ENCODE results near the gene IPO4.

Gene IPO4

GRCh38 chr14:24172871-24173281, 15.7 kb downstream of the IPO4 start:
- Histone ChIP-seq H3K9me3 (ENCODE audit: control insufficient read depth in 5 of 5, low read length in 5 of 5) (no peaks in the 10 kb centered on the region), H3K27ac (ENCODE audit: low read depth, low read length) (no peak overlapping the region), H3K4me1 (ENCODE audit: control insufficient read depth in 5 of 5, insufficient read depth in 5 of 5, low read length in 5 of 5) (peaks cover 0 to 11% (median 5%) of the 10 kb centered on the region in 5 donors), H3K9ac (ENCODE audit: low read length in 5 of 5) (no peak overlapping the region), H3K27me3 (ENCODE audit: control insufficient read depth in 5 of 5, insufficient read depth in 4 of 5, low read length in 5 of 5) (no peaks in the 10 kb centered on the region), H3K36me3 (ENCODE audit: control insufficient read depth in 5 of 5, insufficient read depth in 5 of 5, low read length in 5 of 5) (peaks cover 2 to 61% (median 36%) of the 10 kb centered on the region in 5 donors), H3K4me3 (ENCODE audit: low read depth in 1 of 5, low read length in 5 of 5) (no peak overlapping the region)

GRCh38 chr14:24172261-24172860, 16.3 kb downstream of the IPO4 start:
- Histone ChIP-seq H3K4me3 (ENCODE audit: low read depth in 1 of 5, low read length in 5 of 5) (peak overlapping the region in 2 of 5 donors; percentile 22 to 50), H3K9me3 (ENCODE audit: control insufficient read depth in 5 of 5, low read length in 5 of 5) (no peaks in the 10 kb centered on the region), H3K27me3 (ENCODE audit: control insufficient read depth in 5 of 5, insufficient read depth in 4 of 5, low read length in 5 of 5) (no peaks in the 10 kb centered on the region), H3K36me3 (ENCODE audit: control insufficient read depth in 5 of 5, insufficient read depth in 5 of 5, low read length in 5 of 5) (peaks cover 2 to 59% (median 36%) of the 10 kb centered on the region in 5 donors), H3K4me1 (ENCODE audit: control insufficient read depth in 5 of 5, insufficient read depth in 5 of 5, low read length in 5 of 5) (peaks cover 0 to 11% (median 5%) of the 10 kb centered on the region in 5 donors), H3K27ac (ENCODE audit: low read depth, low read length) (no peak overlapping the region), H3K9ac (ENCODE audit: low read length in 5 of 5) (no peak overlapping the region)

GRCh38 chr14:24171422-24172260, 17.0 kb downstream of the IPO4 start, which contains the start of gene REC8:
Gene REC8, plus strand, starts transcription at chr14:24172080. Its CDS starts 473 bp downstream, at chr14:24172553.
- H3K36me3 ChIP-seq (ENCODE audit: control insufficient read depth in 5 of 5, insufficient read depth in 5 of 5, low read length in 5 of 5): peaks cover 2 to 58% (median 34%) of the 10 kb centered on the region in 5 donors
- H3K27ac ChIP-seq (ENCODE audit: low read depth, low read length): no peak within 1 kb of the TSS
- H3K4me1 ChIP-seq (ENCODE audit: control insufficient read depth in 5 of 5, insufficient read depth in 5 of 5, low read length in 5 of 5): peaks cover 0 to 11% (median 5%) of the 10 kb centered on the region in 5 donors
- H3K27me3 ChIP-seq (ENCODE audit: control insufficient read depth in 5 of 5, insufficient read depth in 4 of 5, low read length in 5 of 5): no peaks in the 10 kb centered on the region
- H3K9me3 ChIP-seq (ENCODE audit: control insufficient read depth in 5 of 5, low read length in 5 of 5): no peaks in the 10 kb centered on the region
- no peak within 1 kb of the TSS for H3K9ac ChIP-seq (ENCODE audit: low read length in 5 of 5)
- peak within 1 kb of the TSS in 3 of 5 donors; percentile 22 to 50 (median 43) for H3K4me3 ChIP-seq (ENCODE audit: low read depth in 1 of 5, low read length in 5 of 5)

DNA sequence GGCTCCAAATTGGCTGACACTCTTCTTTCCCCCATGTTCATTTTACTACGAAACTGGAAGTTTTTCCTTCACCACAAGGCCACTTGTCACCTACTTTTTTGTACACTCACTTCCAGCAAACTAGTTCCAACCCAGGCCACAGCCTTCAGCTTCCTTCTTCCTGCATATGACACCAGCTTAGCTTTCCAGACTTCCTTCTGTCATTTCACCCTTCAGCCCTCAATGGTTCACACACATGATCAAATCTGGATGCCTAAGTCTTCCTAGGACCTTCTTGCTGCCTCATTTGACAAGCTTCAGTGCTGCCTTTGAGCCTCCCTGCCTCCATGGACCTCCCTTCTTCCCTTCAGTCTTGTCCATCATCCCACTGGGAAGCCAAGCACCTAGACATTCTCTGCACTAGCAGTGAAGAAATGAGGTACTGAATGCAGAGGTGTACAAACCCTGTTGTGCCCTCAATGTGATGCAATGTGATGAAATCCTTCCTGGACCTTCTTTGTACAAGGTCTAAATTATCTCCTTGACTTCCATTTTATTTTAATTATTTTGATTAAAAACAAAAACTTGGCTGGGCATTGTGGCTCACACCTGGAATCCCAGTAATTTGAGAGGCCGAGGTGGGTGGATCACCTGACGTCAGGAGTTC, 21.0 kb downstream of the IPO4 start:
- Histone ChIP-seq H3K4me3 (ENCODE audit: low read depth in 1 of 5, low read length in 5 of 5) (no peak overlapping the region), H3K9ac (ENCODE audit: low read length in 5 of 5) (no peak overlapping the region), H3K4me1 (ENCODE audit: control insufficient read depth in 5 of 5, insufficient read depth in 5 of 5, low read length in 5 of 5) (peaks cover 2 to 19% (median 14%) of the 10 kb centered on the region in 5 donors), H3K9me3 (ENCODE audit: control insufficient read depth in 5 of 5, low read length in 5 of 5) (no peaks in the 10 kb centered on the region), H3K36me3 (ENCODE audit: control insufficient read depth in 5 of 5, insufficient read depth in 5 of 5, low read length in 5 of 5) (peaks cover 5 to 69% (median 58%) of the 10 kb centered on the region in 5 donors), H3K27ac (ENCODE audit: low read depth, low read length) (no peak overlapping the region), H3K27me3 (ENCODE audit: control insufficient read depth in 5 of 5, insufficient read depth in 4 of 5, low read length in 5 of 5) (no peaks in the 10 kb centered on the region)

- H3K27me3 ChIP-seq (ENCODE audit: control insufficient read depth in 5 of 5, insufficient read depth in 4 of 5, low read length in 5 of 5): no peaks in the 10 kb centered on the region
Measured at GRCh38 chr14:24165785-24166184, 22.8 kb downstream of the IPO4 start.

GRCh38 chr14:24164518-24164991, 24.1 kb downstream of the IPO4 start:
- peaks cover 9 to 31% (median 29%) of the 10 kb centered on the region in 5 donors for H3K4me1 ChIP-seq (ENCODE audit: control insufficient read depth in 5 of 5, insufficient read depth in 5 of 5, low read length in 5 of 5)
- no peak overlapping the region for H3K9ac ChIP-seq (ENCODE audit: low read length in 5 of 5)
- peaks cover 5 to 70% (median 63%) of the 10 kb centered on the region in 5 donors for H3K36me3 ChIP-seq (ENCODE audit: control insufficient read depth in 5 of 5, insufficient read depth in 5 of 5, low read length in 5 of 5)
- H3K4me3 ChIP-seq (ENCODE audit: low read depth in 1 of 5, low read length in 5 of 5): no peak overlapping the region
- no peaks in the 10 kb centered on the region for H3K9me3 ChIP-seq (ENCODE audit: control insufficient read depth in 5 of 5, low read length in 5 of 5)
- no peaks in the 10 kb centered on the region for H3K27me3 ChIP-seq (ENCODE audit: control insufficient read depth in 5 of 5, insufficient read depth in 4 of 5, low read length in 5 of 5)
- no peak overlapping the region for H3K27ac ChIP-seq (ENCODE audit: low read depth, low read length)

More at GRCh38 chr14:24165785-24166184, 22.8 kb downstream of the IPO4 start:
- H3K9me3 ChIP-seq (ENCODE audit: control insufficient read depth in 5 of 5, low read length in 5 of 5): no peaks in the 10 kb centered on the region
- H3K9ac ChIP-seq (ENCODE audit: low read length in 5 of 5): no peak overlapping the region
- H3K27ac ChIP-seq (ENCODE audit: low read depth, low read length): no peak overlapping the region
- no peak overlapping the region for H3K4me3 ChIP-seq (ENCODE audit: low read depth in 1 of 5, low read length in 5 of 5)
- peaks cover 5 to 65% (median 59%) of the 10 kb centered on the region in 5 donors for H3K36me3 ChIP-seq (ENCODE audit: control insufficient read depth in 5 of 5, insufficient read depth in 5 of 5, low read length in 5 of 5)
- peaks cover 9 to 25% (median 24%) of the 10 kb centered on the region in 5 donors for H3K4me1 ChIP-seq (ENCODE audit: control insufficient read depth in 5 of 5, insufficient read depth in 5 of 5, low read length in 5 of 5)

DNA sequence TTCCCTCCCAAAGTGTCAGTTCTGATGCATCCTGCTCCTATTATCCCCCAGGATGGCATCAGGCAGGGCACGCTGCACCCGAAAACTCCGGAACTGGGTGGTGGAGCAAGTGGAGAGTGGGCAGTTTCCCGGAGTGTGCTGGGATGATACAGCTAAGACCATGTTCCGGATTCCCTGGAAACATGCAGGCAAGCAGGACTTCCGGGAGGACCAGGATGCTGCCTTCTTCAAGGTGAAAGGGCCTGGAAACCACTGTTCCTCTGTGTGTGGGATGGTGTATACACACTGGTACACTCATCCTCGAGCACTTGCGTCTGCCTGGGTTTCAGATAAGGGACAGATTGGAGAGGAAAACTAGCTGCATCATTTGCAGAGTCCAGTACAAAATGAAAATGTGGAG, 26.5 kb downstream of the IPO4 start:
- Histone ChIP-seq H3K27ac (ENCODE audit: low read depth, low read length) (peak overlapping the region; percentile 93), H3K9ac (ENCODE audit: low read length in 5 of 5) (peak overlapping the region; percentile 74 to 97 (median 90)), H3K4me1 (ENCODE audit: control insufficient read depth in 5 of 5, insufficient read depth in 5 of 5, low read length in 5 of 5) (peaks cover 9 to 31% (median 29%) of the 10 kb centered on the region in 5 donors), H3K27me3 (ENCODE audit: control insufficient read depth in 5 of 5, insufficient read depth in 4 of 5, low read length in 5 of 5) (no peaks in the 10 kb centered on the region), H3K4me3 (ENCODE audit: low read depth in 1 of 5, low read length in 5 of 5) (peak overlapping the region; percentile 83 to 97 (median 91)), H3K9me3 (ENCODE audit: control insufficient read depth in 5 of 5, low read length in 5 of 5) (no peaks in the 10 kb centered on the region), H3K36me3 (ENCODE audit: control insufficient read depth in 5 of 5, insufficient read depth in 5 of 5, low read length in 5 of 5) (peaks cover 7 to 72% (median 66%) of the 10 kb centered on the region in 5 donors)

DNA sequence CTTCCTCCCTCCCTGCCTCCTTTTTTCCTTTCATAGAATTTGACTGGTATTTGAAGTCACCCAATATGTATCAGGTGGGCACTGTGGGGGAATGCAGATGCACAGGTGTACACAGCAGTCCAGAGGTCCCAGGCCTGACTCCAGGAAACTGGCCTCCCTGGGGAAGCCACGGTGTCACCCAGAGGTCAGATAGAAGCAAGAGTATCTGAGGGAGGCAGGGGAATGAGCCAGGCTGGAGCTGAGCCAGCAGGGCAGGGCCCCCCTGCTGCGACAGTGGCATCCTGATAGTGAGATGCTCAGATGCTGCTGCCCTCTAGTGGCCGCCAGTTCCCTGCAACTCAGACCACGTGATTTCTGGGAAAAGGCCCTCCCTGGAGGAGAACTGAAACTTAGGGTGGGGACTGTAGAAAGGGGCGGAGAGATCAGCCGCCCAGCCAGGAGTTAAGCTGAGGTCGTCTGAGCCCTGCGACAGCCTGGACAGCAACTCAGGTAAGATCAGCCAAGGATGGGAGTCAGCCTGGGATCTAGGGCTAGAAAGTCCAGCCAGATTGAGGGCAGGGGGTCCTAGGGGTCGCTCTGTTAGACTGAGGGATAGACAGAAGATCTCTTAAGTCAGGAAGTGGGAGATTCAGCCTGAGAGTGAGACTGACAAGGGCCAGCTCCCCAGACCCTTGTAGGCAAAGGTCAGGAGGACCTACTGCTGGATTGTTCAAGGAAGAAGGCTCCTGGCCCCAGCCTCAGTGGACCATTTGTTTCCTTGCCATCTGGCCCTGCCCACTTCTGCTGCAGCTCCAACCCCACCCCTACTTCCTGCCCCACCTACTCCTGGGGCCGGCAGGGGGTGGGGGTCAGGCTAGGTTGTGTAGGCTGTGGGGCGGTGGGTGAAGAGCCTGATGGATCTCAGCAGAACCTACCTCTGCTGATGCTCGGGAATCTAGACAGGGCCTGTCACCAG, 27.5 kb downstream of the IPO4 start, which contains the start of gene IRF9:
Gene IRF9 (plus strand): TSS at position 416 of the 955 bp plus-strand sequence. CDS start 880 bp downstream, outside the sequence.
- Histone ChIP-seq H3K36me3 (ENCODE audit: control insufficient read depth in 5 of 5, insufficient read depth in 5 of 5, low read length in 5 of 5) (peaks cover 8 to 73% (median 66%) of the 10 kb centered on the region in 5 donors), H3K27ac (ENCODE audit: low read depth, low read length) (peak within 1 kb of the TSS; percentile 93), H3K9me3 (ENCODE audit: control insufficient read depth in 5 of 5, low read length in 5 of 5) (no peaks in the 10 kb centered on the region), H3K4me1 (ENCODE audit: control insufficient read depth in 5 of 5, insufficient read depth in 5 of 5, low read length in 5 of 5) (peaks cover 9 to 31% (median 29%) of the 10 kb centered on the region in 5 donors), H3K9ac (ENCODE audit: low read length in 5 of 5) (peak within 1 kb of the TSS; percentile 90 to 97 (median 93)), H3K4me3 (ENCODE audit: low read depth in 1 of 5, low read length in 5 of 5) (peak within 1 kb of the TSS; percentile 83 to 97 (median 91)), H3K27me3 (ENCODE audit: control insufficient read depth in 5 of 5, insufficient read depth in 4 of 5, low read length in 5 of 5) (no peaks in the 10 kb centered on the region)

DNA sequence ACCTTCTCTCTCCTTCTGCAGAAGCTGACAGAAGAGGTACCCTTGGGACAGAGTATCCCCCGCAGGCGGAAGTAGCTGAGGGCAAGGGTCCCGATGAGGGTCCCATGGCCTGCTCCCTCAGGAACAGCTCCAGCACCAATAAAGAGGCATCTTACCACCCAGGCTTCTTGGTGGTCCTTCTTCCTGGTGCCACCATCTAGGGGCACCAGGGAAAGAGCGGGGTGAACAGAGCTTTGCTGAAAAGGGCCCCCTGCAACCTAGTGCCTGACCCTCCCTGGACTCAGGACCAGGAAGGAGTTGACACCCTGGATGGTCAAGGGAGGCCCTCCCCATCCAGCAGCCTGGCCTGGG, 28.1 kb downstream of the IPO4 start:
- H3K9me3 ChIP-seq (ENCODE audit: control insufficient read depth in 5 of 5, low read length in 5 of 5): no peaks in the 10 kb centered on the region
- no peak overlapping the region for H3K4me3 ChIP-seq (ENCODE audit: low read depth in 1 of 5, low read length in 5 of 5)
- H3K9ac ChIP-seq (ENCODE audit: low read length in 5 of 5): peak overlapping the region in 2 of 5 donors; percentile 44 to 93
- H3K27me3 ChIP-seq (ENCODE audit: control insufficient read depth in 5 of 5, insufficient read depth in 4 of 5, low read length in 5 of 5): no peaks in the 10 kb centered on the region
- peak overlapping the region; percentile 93 for H3K27ac ChIP-seq (ENCODE audit: low read depth, low read length)
- peaks cover 9 to 33% (median 29%) of the 10 kb centered on the region in 5 donors for H3K4me1 ChIP-seq (ENCODE audit: control insufficient read depth in 5 of 5, insufficient read depth in 5 of 5, low read length in 5 of 5)
- H3K36me3 ChIP-seq (ENCODE audit: control insufficient read depth in 5 of 5, insufficient read depth in 5 of 5, low read length in 5 of 5): peaks cover 11 to 73% (median 66%) of the 10 kb centered on the region in 5 donors

Data from subcutaneous abdominal adipose tissue (tissue), 5 donors.